AG09309 (cell line): Measurements from ENCODE around the gene BORCS6.
A peak's percentile ranks its signal among the peaks of the same experiment; 100 is the strongest.

Source experiments
- DNase-seq: peaks from one replicate; pipeline ENCODE4 v3.0.0-alpha.2; 2010; ENCODE audit warnings: low read depth
- H3K4me3 ChIP-seq: 2 replicates; pipeline ENCODE4 v1.5.1; 2011; ENCODE audit warnings: mild to moderate bottlenecking, low read depth, low read length, moderate library complexity; ENCODE audit not compliant: control insufficient read depth
- TF ChIP-seq, protein P1 (sequence below): IDR thresholded peaks from 2 replicates; pipeline ENCODE4 v1.5.1; 2011; ENCODE audit warnings: mild to moderate bottlenecking, low read depth, low read length, inconsistent platforms; ENCODE audit not compliant: insufficient read depth, control insufficient read depth; ENCODE audit errors: missing control alignments

BORCS6 gene

DNA sequence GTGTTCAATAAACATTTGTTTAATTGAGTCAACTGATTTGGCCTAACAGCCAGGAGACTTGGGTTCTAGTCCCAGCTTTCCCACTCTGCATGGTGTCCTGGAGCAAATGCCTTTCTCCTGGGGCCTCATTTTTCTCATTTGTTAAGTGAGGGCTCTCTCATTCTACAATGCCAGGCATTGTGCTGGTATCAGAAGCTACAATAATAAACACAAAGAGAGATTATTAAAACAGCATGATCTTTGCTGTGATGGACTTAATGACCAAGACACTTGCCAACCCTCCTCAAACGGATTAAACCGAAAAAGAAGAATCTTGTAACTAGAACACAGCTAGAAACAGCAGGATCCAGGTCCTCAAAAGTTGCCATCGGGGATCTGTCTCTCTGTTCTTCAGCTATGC is 22.5 kb downstream of the BORCS6 start:
- DNase-seq: no peak
- TF ChIP-seq, protein P1, sequence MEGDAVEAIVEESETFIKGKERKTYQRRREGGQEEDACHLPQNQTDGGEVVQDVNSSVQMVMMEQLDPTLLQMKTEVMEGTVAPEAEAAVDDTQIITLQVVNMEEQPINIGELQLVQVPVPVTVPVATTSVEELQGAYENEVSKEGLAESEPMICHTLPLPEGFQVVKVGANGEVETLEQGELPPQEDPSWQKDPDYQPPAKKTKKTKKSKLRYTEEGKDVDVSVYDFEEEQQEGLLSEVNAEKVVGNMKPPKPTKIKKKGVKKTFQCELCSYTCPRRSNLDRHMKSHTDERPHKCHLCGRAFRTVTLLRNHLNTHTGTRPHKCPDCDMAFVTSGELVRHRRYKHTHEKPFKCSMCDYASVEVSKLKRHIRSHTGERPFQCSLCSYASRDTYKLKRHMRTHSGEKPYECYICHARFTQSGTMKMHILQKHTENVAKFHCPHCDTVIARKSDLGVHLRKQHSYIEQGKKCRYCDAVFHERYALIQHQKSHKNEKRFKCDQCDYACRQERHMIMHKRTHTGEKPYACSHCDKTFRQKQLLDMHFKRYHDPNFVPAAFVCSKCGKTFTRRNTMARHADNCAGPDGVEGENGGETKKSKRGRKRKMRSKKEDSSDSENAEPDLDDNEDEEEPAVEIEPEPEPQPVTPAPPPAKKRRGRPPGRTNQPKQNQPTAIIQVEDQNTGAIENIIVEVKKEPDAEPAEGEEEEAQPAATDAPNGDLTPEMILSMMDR: no peak
- no peak overlapping the region for H3K4me3 ChIP-seq

DNA sequence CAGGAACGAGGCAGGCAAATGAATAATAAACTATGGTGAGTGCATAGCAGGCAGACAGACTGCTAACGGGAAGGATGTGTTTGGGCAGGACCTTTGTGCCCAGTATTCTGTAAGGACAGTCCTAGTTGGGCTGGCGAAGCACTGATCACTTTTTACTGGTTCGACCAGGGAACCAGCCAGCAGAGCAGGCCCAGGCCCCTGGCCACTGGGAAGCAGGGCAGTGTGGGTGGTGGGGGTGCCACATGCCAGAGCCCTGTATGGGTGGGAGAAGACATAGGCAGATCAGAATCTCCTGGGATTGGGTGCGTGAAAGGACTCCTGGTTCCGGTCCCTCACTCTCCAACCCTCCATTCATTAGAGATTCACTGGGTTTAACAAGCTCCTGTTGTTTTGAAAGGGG is 23.2 kb downstream of the BORCS6 start:
- DNase-seq: no peak
- H3K4me3 ChIP-seq: no peak overlapping the region
- TF ChIP-seq, protein P1: no peak

DNA sequence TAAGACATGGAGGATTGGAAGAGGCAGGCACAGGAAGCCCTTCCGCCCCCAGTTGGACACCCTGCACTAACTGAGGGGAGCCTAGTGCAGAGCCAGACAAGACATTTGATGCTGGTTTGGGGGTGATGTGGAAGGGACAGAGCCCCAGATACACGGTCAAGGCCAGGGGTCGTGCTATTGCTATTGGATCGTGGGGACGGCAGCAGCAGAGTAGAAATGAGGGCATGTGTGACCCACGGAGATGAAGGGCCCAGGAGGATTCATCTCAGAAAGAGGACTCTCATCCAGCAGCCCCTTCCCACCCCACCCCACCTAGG is 25.2 kb downstream of the BORCS6 start:
- no peak for DNase-seq
- no peak overlapping the region for H3K4me3 ChIP-seq
- TF ChIP-seq, protein P1: no peak

DNA sequence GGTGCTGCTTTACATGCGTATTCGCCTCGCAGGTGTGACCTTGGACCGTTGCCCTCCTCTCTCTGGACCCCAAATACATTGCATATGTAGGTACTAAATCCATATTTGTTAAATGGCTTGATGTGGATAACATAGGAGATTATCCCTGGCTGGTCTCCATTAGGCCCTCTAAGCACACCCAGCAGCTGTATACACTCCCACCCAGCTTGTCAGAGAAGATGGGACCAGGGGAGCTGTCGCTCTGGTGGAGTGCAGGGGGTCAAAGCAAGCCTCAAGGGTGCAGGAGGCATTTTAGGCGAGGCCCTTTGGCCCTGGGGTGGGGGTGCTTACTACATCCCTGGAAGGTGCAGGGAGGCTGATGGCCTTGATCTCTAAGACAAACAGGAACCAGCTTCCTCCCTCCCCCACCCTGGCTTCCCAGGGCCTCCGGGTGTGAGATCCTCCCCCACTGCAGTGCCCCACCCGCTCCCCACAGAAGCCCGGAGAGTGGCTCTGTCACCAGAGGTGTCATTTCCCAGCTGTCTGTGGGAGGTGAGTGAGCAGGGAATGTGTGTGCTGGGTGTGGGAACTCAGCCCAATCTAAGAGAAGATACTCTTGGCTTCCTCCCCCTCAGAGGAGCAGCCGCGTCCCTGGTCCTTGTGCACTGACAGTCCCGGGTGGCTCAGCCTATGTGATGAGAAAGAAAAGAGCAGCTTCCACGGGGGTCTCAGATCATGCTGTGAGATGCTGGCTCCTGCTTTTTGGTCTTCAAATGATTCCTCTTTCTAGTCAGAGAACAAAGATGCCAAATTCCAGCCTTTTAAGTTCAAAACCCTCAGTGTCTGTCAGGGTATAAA is 25.8 kb downstream of the BORCS6 start:
- H3K4me3 ChIP-seq: no peak overlapping the region
- TF ChIP-seq, protein P1: no peak
- no peak for DNase-seq

DNA sequence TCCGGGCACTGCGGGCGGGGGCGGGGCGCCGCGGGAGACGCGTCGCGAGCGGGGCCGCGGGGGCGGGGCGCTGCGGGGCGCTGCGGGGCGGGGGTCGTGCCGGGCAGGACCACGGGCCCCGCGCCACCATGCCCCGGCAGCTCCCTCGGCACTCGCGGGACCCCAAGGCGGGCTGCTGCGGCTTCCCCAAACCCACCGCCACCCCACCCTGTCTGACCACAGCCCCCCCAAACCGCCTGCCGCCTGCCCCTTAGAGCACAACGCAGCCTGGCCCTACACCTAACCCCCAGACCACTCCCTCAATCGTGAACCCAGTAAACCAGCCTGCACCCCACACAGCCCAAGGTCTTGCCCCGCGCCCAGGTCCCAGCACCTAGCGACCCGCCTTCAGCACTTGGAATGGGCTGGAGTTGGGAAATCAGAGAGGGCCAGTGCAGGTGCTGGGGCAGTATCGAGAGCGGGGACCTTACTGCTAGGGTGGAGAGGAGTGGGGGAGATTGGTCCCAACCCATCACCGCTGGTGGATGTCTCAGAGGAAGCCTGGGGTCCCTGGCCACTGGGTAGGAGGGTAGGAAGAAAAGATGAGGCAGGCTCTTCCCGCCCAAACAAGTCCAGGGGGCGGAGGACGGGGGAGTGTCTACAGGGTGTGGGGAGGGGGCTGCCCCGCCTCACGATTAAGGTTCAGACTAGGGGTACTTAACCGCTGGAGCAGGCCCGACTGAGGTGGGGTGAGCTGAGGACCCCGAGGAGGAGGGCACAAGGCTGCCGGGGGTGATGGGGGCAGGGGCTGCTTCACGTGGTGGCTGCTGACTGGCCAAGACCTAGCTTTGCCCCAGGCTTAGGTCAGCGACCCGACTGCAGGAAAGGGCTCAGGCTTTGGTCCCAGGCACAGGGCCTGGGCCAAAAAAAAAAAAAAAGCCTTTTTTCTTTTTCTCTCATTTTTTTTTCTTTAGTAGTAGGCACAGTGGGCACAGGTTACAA is 26.7 kb downstream of the BORCS6 start:
- peak overlapping the region; percentile 97 for H3K4me3 ChIP-seq
- DNase-seq: no peak
- TF ChIP-seq, protein P1: no peak

DNA sequence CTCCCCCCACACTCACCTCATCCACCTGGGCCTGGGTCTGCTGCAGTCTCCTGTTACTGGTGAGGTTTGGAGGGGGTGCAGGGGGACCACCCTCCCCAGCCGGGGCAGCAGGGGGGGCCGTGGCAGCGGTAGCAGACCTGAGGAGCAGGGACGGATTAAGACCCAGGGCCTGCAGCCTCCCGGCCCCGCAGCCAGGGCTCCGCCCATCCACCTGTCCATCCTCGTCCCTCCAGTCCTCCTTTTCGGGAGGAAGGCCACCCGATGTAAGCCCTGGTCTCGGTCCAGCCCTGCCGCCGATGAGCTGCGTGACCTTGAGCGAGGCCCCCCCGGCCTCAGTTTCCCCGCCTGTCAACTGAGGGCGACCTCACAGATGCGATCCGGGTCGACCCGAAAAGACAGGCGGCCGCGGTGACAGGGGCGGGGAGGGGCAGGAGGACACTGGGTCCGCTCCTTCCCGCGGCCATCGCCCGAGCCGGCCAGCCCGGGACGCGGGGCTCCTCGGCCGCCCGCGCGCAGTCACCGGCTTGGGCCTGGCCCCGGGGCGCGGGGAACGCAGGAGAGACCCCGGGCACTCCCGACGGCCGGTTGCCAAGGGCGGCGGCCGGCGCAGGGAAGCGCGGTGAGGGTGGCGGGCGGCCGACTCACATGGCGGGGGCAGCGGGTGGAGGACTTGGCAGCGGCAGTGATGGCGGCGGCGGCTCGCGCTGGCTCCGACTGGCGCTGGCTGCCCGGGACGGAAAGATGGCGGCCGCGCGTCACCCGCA is 27.6 kb downstream of the BORCS6 start, which contains the start of gene VAMP2:
Gene VAMP2, minus strand, starts transcription at position 716 of the 764 bp plus-strand sequence. Its CDS starts 69 bp downstream, at position 647.
- TF ChIP-seq, protein P1: no peak
- H3K4me3 ChIP-seq: peak within 1 kb of the TSS; percentile 97
- no peak for DNase-seq
